Non-pigmented ciliary epithelial cell (primary cell): ENCODE data around the gene GDF9.

Source experiments
- DNase-seq: peaks from one replicate; pipeline ENCODE4 v3.0.0-alpha.2; 2010; ENCODE audit warnings: low read depth

GDF9 gene, protein sequence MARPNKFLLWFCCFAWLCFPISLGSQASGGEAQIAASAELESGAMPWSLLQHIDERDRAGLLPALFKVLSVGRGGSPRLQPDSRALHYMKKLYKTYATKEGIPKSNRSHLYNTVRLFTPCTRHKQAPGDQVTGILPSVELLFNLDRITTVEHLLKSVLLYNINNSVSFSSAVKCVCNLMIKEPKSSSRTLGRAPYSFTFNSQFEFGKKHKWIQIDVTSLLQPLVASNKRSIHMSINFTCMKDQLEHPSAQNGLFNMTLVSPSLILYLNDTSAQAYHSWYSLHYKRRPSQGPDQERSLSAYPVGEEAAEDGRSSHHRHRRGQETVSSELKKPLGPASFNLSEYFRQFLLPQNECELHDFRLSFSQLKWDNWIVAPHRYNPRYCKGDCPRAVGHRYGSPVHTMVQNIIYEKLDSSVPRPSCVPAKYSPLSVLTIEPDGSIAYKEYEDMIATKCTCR

GRCh38 chr5:132866342-132867045, at the start of gene GDF9, which contains the start of gene UQCRQ:
GDF9 (minus strand) TSS chr5:132866469; CDS start chr5:132864533, 1,936 bp downstream.
UQCRQ (plus strand) TSS chr5:132866642; CDS start chr5:132866882, 240 bp downstream.
- peak; percentile 99 for DNase-seq

DNA sequence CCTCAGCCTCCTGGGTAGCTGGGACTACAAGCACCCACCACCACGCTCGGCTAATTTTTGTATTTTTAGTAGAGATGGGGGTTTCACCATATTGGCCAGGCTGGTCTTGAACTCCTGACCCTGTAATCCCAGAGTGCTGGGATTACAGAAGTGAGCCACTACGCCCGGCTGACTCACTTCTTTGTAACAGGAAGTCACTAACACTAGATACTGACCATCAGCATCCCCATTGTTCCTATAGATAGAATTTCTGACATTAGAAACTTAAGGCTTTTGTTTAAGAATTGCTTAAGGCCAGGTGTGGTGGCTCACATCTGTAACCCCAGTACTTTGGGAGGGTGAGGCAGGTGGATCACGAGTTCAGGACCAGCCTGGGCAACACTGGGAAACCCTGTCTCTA, 49.4 kb upstream of the GDF9 start:
- DNase-seq, result no peak

GRCh38 chr5:132909702-132910101, 43.4 kb upstream of the GDF9 start:
- no peak for DNase-seq

GRCh38 chr5:132907161-132907560, 40.9 kb upstream of the GDF9 start:
- DNase-seq, result no peak

GRCh38 chr5:132905938-132906337, 39.7 kb upstream of the GDF9 start:
- no peak for DNase-seq

- DNase-seq, result no peak
Observed at GRCh38 chr5:132901730-132902129, 35.5 kb upstream of the GDF9 start.

DNA sequence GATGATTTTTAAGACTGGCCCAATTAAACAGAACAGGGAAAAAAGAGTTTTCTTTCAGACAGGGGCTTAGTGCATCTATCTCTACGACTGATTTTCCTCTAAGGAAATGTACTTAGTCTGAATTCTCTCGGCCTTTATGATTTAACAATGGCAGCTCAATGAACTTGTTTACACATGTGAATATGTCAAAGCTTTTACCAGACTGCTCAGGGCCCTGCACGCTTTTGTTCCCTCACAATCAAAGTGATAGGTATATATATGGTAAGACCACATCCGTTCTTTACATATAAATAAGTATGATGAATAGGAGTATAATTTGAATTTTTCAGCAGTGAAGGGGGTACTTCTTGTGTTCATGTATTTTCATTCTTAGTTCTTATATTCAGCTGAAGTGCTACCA, 34.8 kb upstream of the GDF9 start:
- no peak for DNase-seq

DNA sequence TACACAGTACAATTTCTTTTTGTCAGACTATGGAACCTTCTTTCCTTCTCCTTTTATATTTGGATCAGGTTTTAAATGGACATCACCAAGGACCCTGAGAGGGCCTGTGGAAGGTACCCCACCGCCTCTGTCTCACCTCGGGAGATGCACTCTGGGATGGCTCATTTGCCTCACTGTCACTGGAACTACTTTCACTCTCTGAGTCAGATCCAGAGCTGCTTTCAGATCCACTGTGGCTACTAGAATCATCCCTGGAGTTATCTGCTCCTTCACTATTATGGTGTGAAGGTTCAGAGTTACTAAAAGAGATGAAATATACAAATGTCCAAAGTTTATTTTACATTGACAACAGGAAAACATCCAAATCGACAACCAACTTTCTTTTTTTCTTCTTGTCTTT, 31.8 kb upstream of the GDF9 start:
- no peak for DNase-seq

GRCh38 chr5:132896685-132897084, 30.4 kb upstream of the GDF9 start:
- no peak for DNase-seq

DNA sequence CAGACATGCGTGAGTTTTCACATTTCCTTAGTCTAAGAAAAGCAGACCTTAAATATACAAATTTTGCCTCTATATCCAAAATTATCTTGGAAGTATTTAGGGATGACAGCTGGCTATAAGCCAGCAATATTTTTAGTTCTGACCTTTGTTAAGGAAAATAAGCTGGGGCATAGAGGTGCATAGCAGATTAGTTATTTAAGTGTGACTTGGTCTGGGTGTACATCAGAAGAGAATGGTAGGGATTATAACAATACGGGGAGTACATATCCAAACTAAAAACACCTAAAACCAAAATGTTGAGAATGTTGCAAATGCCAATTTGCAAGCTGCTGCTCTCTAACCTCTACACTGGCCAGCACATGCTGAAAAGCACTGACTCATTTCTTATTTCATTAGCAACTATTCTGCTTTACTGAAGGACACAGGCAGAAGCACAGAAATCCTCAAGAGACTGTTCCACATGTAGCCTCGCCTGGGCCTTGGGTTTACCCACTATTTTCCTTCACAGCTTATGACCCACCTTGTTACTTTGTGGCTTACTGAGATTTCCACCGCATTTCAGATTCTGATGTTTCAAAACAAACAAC, 29.5 kb upstream of the GDF9 start:
- DNase-seq, result no peak

DNA sequence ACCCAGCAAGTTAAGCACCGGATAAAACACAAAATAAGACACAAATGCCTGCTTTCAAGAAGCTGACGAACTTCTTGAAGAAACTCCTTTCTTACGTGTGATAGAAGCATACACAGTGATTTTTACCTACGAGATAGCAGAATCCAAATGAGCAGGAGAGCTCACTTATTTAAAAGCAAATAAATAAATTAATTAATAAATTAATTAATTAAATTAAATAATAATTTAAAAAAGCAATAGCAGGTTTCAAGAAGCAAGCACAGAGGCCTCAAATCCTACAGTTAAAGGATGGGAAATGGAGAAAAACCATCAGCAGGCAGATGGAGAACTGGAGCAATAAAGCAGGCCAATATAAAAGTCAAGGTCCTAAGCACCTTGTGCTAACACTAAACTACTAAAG, 24.5 kb upstream of the GDF9 start:
- no peak for DNase-seq

GRCh38 chr5:132889501-132889900, 23.2 kb upstream of the GDF9 start:
- DNase-seq, result no peak

DNA sequence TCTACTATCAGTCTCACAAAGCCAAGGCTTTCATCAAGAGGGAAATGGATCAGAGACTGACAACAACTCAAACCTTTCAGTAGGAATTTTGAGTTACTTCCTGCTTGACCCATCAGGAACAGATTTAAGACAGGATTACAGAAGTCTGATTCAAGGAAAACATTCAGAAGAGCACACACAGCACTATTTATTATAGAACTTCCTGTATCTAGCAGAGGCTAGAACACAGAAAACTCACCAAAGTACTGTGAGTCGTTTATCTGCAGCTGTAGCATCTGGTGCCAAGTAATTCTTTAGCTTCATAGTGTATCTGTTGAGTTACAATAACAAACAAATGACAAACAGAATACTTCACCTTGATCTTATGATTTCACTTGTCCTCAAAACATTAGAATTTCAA, 21.0 kb upstream of the GDF9 start:
- no peak for DNase-seq

GRCh38 chr5:132886064-132886823, 20.0 kb upstream of the GDF9 start:
- no peak for DNase-seq

- no peak for DNase-seq
Observed at GRCh38 chr5:132884548-132884947, 18.3 kb upstream of the GDF9 start.

GRCh38 chr5:132883261-132883834, 17.1 kb upstream of the GDF9 start:
- no peak for DNase-seq

GRCh38 chr5:132877938-132878337, 11.7 kb upstream of the GDF9 start:
- DNase-seq, result no peak

- no peak for DNase-seq
Observed at GRCh38 chr5:132877466-132877865, 11.2 kb upstream of the GDF9 start.

DNA sequence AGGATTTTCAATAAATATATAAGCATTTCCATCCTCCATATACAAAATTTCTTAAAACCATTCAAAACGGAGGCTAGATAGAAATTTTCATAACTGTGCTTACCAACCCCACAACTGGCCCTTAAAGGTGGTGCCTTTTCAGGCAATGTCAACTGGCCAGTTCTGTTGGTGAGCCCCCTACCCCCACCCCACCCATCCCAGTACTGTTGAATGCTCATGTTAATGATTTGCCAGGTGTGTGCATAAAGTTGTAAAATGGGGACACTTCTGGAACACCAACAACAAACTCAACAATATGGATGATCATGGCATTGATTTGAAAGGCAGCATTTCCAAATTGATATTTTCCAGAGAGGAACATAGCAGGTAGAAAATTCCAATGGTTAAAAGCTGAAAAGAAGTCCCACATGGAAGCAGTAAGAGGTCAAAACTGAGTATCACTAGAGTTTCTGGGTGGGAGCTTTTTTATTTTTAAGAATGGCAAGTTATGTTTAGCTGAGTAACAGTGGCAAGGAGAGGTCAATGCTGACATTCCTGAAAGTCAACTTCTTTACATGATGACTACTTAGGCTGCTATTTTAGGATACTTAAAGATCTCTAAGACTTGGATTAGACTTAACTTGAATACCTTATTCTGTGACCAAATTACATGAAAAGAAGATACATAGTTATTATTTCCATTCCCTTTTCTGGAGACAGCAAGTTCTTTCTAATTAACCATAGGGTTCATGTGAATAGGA, 9.9 kb upstream of the GDF9 start:
- DNase-seq, result no peak

DNA sequence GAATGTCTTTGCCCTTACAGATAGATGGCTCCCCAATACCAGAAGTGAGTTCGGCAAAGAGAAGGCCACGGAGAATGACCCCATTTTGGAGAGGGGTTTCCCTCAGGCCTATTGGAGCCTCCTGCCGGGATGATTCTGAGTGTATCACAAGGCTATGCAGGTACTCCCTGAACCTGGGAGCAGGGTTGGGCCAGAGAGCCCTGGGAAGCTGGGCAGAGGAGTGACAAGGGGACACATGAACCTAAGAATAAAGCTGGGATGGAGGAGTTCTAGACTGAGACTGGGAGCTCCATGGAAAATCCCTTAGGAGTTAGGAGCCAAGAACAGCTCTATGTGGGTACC, 7.6 kb upstream of the GDF9 start:
- no peak for DNase-seq
